IgD-negative memory B cell (primary cell): ENCODE results near the gene EPG5. TPM values are rescaled to one million over a fixed set of nuclear protein-coding genes. Genes with fewer than 3 reads are reported as not detected.

Source experiments
- H3K27ac Mint-ChIP-seq, 3 donors: one replicate each; pipeline ENCODE4 v1.8.0; 2020 to 2022; ENCODE audit warnings: mild to moderate bottlenecking in 3 of 3, mixed read lengths in 3 of 3, moderate library complexity in 1 of 3
- H3K27me3 Mint-ChIP-seq: one replicate; pipeline ENCODE4 v1.8.0; 2021; ENCODE audit warnings: mixed read lengths
- H3K36me3 Mint-ChIP-seq: one replicate; pipeline ENCODE4 v1.8.0; 2020; ENCODE audit warnings: mild to moderate bottlenecking, mixed read lengths
- H3K4me1 Mint-ChIP-seq, 3 donors: one replicate each; pipeline ENCODE4 v1.8.0; 2020 to 2022; ENCODE audit warnings: mixed read lengths in 3 of 3, mild to moderate bottlenecking in 1 of 3
- H3K4me3 Mint-ChIP-seq, 4 donors: one replicate each; pipeline ENCODE4 v1.8.0; 2020 to 2022; ENCODE audit warnings: mild to moderate bottlenecking in 4 of 4, mixed read lengths in 4 of 4, moderate library complexity in 3 of 4
- H3K9me3 Mint-ChIP-seq, 3 donors: one replicate each; pipeline ENCODE4 v1.8.0; 2020 to 2021; ENCODE audit warnings: mixed read lengths in 3 of 3, mild to moderate bottlenecking in 1 of 3
- polyA plus RNA-seq: library from polyadenylated mRNA; unstranded; fragments of 300-500 nt; fragmentation: Illumina TruSeq; gene quantifications from one replicate; pipeline ENCODE4 v1.2.3, GENCODE V29; 2021

EPG5 gene
- polyA plus RNA-seq, 1 donor from 2014 or later, result 2.9 TPM

DNA sequence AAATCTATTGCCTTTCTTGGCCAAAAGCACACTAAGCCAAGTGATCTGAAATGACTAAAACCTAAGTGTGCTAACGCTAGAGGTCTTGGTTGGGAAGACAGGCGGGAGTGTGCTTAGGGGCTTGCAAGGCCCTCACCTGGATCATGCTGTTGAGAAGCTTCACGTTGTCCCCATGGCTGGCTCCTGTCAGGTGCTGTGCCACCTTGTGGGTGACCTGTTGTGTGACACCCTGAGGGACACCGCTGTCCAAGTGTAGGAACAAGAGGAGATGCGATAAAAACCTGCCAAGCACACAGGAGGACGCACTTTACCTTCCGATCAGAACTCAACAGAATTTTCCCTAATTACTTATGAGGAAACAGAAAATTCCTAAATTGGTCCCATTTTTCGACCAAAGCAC, 50.8 kb downstream of the EPG5 start:
- Mint-ChIP-seq H3K4me3 (no peak overlapping the region), H3K27me3 (no peaks in the 10 kb centered on the region), H3K36me3 (peaks cover 16% of the 10 kb centered on the region), H3K27ac (no peak overlapping the region), H3K9me3 (no peaks in the 10 kb centered on the region), H3K4me1 (peaks cover 7 to 13% (median 12%) of the 10 kb centered on the region in 3 donors)

DNA sequence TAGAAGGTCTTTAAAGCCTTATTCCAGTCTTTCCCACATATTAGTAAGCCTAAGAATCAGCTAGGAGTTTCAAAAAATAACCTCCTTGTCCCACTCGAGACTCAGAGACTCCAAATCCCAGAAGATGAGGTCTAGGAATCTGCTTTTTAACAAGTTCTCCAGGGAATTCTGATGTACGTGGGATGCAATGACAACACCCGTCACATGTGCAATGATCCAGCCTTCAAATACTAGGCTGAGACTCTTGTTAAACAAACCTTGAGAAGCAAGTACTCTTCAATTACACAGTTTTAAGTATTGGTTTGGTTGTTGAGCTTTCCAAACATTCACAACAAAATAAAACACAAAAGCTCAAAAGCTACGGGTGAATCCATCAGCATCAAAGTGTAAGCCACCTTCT, 53.9 kb downstream of the EPG5 start:
- Mint-ChIP-seq H3K4me1 (no peaks in the 10 kb centered on the region), H3K27me3 (no peaks in the 10 kb centered on the region), H3K36me3 (peaks cover 16% of the 10 kb centered on the region), H3K27ac (no peak overlapping the region), H3K9me3 (no peaks in the 10 kb centered on the region), H3K4me3 (no peak overlapping the region)

DNA sequence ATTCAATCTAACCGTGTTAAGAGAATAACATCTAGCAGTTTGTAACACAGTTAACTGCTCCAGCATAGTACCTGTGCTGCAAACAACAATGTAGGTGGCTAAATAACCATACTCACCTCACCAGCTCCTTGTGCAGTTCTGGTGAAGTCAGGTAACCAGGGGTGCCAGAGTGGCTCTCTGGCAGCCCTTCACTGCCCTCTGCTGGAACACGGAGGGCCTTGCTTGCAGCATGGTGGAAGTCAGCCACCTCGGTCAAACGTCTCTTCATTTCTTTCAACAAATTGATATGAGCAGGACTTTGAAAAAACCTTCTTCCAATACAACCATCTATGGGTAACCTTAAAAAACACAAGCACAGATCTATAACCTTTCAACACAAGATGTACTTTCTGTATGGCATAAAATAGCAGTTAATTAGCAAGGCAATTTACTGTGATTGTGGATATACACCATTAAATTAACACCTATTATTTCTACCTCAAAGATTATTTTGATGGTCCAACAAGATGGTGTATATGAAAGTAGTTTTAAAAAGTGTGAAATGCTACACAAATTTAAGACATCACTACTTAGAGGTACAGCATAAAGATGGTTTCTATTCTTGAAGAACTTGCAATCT, 56.6 kb downstream of the EPG5 start:
- H3K9me3 Mint-ChIP-seq, result no peaks in the 10 kb centered on the region
- no peaks in the 10 kb centered on the region for H3K4me1 Mint-ChIP-seq
- H3K27ac Mint-ChIP-seq, result no peak overlapping the region
- H3K36me3 Mint-ChIP-seq, result peaks cover 13% of the 10 kb centered on the region
- no peaks in the 10 kb centered on the region for H3K27me3 Mint-ChIP-seq
- H3K4me3 Mint-ChIP-seq, result no peak overlapping the region

DNA sequence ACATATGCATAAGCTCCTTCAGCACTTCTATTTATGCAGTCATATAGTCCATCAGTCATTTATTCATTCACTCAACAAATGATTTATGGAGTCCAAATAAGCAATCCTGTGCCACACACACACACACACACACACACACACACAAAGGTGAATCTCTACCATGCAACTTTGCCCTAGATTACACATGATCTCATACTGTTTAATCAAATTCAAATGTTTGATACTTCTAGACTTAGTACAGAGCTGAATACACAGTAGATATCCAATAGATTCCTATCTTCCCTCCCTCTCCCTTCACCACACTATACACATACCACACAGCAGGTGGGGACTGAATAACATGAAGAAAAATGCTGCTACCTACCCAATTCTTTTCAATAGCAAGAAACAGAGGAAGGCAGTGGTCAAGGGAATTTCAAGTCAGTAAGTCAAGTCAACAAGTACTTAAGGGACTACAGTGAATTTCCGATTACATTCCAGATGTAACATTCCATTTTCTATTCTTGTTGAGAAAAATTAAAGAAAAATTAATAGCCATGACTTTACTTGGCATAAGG, 65.4 kb downstream of the EPG5 start:
- no peak overlapping the region for H3K27ac Mint-ChIP-seq
- H3K36me3 Mint-ChIP-seq, result peaks cover 8% of the 10 kb centered on the region

DNA sequence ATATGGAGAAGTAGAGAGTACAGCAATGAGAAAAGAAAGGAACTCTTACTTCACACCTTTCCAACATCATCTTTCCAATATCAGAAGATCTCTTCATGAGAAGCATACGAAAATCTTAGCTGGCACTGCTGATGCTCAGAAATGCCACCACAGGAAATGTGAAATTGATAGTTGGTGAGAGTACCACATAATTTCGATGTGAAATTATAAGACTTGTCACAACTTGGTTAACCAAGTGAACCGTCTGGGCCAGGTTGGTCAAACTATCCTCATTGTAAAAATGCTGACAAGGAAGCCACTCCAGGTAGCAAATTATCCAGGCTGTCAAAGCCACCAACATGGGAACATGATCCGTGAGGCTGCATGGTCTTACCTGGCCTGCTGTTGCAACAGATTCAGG, 66.5 kb downstream of the EPG5 start:
- Mint-ChIP-seq H3K36me3 (peaks cover 8% of the 10 kb centered on the region), H3K4me3 (no peak overlapping the region), H3K9me3 (no peaks in the 10 kb centered on the region), H3K27me3 (no peaks in the 10 kb centered on the region), H3K27ac (no peak overlapping the region), H3K4me1 (no peaks in the 10 kb centered on the region)

More for the DNA sequence above, 65.4 kb downstream of the EPG5 start:
- Mint-ChIP-seq H3K9me3 (no peaks in the 10 kb centered on the region), H3K4me3 (no peak overlapping the region), H3K4me1 (no peaks in the 10 kb centered on the region), H3K27me3 (no peaks in the 10 kb centered on the region)

DNA sequence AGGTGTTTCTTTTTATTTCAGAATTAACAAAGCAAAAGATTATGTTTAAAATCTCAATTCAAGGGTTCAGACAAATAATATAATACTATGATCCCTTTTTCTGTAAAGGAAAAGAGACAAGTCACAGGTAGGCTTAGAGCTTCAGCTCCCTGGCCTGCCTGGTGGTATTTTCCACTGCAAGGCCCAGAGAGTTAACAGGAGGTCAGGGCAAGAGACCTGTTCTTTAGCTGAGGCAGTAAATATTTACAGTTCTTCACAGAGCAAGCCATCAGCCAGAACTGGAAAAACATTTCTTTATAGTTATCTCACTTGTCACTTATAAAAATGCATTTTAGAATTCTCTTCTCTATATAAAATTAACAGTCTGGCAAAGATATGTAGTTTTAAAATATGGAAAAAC, 70.1 kb downstream of the EPG5 start:
- Mint-ChIP-seq H3K27ac (peak overlapping the region in 1 of 3 donors; percentile 59), H3K36me3 (peaks cover 12% of the 10 kb centered on the region), H3K27me3 (no peaks in the 10 kb centered on the region), H3K9me3 (no peaks in the 10 kb centered on the region), H3K4me1 (peaks cover 0 to 3% (median 0%) of the 10 kb centered on the region in 3 donors), H3K4me3 (no peak overlapping the region)

DNA sequence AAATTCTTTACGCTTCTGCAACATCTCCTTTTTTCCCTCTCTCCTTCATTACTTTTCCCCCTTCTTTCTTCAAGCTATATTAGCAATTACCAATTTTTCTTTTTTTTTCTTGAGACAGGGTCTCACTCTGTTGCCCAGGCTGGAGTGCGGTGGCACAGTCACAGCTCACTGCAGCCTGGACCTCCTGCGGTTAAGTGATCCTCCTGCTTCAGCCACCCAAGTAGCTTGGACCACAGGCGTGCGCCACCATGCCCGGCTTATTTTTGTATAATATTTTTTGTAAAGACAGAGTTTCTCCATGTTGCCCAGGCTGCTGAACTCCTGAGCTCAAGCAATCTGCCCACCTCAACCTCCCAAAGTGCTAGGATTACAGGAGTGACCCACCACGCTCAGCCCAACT, 70.7 kb downstream of the EPG5 start:
- no peak overlapping the region for H3K4me3 Mint-ChIP-seq
- H3K9me3 Mint-ChIP-seq, result no peaks in the 10 kb centered on the region
- H3K27ac Mint-ChIP-seq, result peak overlapping the region in 1 of 3 donors; percentile 59
- H3K27me3 Mint-ChIP-seq, result no peaks in the 10 kb centered on the region
- H3K36me3 Mint-ChIP-seq, result peaks cover 12% of the 10 kb centered on the region
- H3K4me1 Mint-ChIP-seq, result peaks cover 0 to 3% (median 0%) of the 10 kb centered on the region in 3 donors

DNA sequence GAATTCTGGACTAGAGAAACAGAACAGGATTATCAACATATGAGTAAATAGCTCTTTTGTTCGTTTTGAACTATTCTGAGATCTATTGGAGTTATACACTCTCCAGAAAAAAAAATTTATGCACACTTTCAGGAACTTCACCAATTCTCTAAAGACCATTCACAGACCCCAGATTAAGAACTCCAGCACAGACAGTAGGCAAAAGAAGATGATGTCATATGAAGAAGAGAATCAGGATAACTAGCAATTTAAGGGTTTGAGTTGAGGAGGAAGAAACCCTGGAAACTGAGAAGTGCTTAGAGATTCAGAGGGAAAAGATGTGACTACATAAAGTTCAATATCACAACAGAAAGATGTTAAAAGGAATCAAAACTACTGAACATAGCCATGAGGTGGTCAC, 71.8 kb downstream of the EPG5 start:
- H3K9me3 Mint-ChIP-seq, result no peaks in the 10 kb centered on the region
- H3K27ac Mint-ChIP-seq, result peak overlapping the region in 1 of 3 donors; percentile 32
- no peaks in the 10 kb centered on the region for H3K27me3 Mint-ChIP-seq
- H3K36me3 Mint-ChIP-seq, result peaks cover 8% of the 10 kb centered on the region
- H3K4me3 Mint-ChIP-seq, result no peak overlapping the region
- peaks cover 0 to 3% (median 0%) of the 10 kb centered on the region in 3 donors for H3K4me1 Mint-ChIP-seq

DNA sequence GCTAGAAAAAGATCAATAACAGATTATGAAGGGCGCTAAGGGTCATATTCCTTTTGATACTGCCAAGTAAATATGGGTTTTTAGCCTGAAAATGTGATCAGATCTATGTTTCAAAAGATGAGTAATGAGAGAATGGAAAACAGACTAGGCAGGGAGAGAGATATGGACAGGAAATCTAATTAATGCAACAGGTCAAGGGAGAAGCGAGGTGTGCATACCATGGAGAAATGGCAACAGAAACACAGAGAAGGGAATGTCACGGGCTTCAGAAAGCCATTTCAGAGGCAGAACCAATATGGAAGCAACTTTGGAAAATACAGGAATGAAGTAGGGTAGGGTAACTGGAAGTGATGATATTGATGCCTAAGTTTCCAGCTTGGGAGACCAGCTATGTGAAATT, 72.3 kb downstream of the EPG5 start:
- no peaks in the 10 kb centered on the region for H3K9me3 Mint-ChIP-seq
- H3K36me3 Mint-ChIP-seq, result peaks cover 6% of the 10 kb centered on the region
- no peak overlapping the region for H3K4me3 Mint-ChIP-seq

DNA sequence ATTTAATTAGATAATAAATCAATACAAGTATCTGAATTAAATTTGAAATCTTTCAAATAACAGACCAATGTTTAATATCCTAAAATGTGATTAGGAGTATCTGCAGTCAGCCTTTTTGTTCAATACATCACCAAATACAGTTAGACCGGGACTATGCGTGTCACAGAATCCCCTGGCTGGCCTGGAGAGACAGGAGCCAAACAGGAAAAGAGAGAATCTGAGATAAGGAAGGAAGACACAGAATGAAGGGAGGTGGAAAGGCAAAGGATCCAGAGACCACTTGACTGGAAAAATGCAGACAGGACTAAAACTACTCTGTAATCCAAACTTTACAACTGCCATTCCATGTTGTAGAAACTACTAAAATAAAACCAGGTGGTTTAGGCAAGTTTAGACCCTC, 75.3 kb downstream of the EPG5 start:
- Mint-ChIP-seq H3K36me3 (peaks cover 4% of the 10 kb centered on the region), H3K27me3 (no peaks in the 10 kb centered on the region), H3K27ac (no peak overlapping the region), H3K4me1 (peaks cover 0 to 3% (median 0%) of the 10 kb centered on the region in 3 donors), H3K4me3 (no peak overlapping the region), H3K9me3 (no peaks in the 10 kb centered on the region)

More for the DNA sequence above, 72.3 kb downstream of the EPG5 start:
- Mint-ChIP-seq H3K27ac (no peak overlapping the region), H3K4me1 (peaks cover 0 to 3% (median 0%) of the 10 kb centered on the region in 3 donors), H3K27me3 (no peaks in the 10 kb centered on the region)

DNA sequence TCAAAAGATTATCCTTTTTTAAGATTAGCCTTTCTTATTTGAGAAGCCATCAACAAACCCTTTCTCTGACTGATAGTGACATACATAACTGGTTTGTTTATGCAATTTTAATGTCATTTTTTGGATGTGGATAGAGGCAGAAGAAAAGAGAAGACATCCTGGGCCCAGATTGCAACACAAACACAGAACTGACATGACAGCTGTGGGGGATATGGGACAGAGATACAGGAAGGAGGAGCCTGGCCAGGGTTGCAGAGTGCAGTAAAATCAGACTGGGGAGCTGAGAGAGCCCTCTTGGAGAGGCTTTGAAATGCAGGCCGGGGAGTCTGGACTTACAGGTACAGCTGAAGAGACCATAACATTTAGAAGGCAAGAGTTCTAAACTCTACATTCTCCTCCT, 76.5 kb downstream of the EPG5 start:
- Mint-ChIP-seq H3K4me3 (no peak overlapping the region), H3K27ac (no peak overlapping the region), H3K4me1 (peaks cover 0 to 3% (median 0%) of the 10 kb centered on the region in 3 donors), H3K27me3 (no peaks in the 10 kb centered on the region), H3K36me3 (peaks cover 4% of the 10 kb centered on the region), H3K9me3 (no peaks in the 10 kb centered on the region)

DNA sequence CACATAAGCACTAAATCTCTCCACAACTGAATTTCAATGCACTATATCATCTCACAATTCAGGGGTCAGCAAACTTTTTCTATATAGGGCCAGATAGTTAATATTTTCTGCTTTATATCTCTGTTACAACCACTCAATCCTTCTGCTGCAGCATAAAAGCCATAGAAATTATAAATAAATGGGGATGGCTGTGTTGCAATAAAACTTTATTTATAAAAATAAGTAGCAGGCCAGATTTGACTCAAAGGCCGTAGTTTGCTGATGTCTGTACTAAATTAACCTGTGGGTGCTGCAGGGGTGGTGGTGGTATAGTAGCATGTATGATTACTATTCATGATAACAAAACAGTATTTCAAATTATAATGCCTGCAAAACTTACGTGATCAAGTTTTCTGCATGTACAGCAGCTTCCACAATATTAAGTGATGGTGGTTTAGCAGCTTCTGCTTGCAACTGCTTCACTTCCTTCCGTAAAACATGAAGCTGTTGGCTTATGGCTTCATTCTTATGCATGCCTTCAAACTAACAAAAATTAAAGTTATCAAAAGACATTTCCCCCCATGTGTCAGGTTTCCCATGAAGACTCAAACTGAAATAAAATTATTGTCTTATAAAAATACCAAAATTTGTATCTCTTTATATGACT, 77.6 kb downstream of the EPG5 start:
- Mint-ChIP-seq H3K36me3 (peaks cover 1% of the 10 kb centered on the region), H3K27ac (peak overlapping the region in 1 of 3 donors; percentile 6), H3K4me1 (no peaks in the 10 kb centered on the region), H3K4me3 (no peak overlapping the region), H3K27me3 (no peaks in the 10 kb centered on the region), H3K9me3 (no peaks in the 10 kb centered on the region)

DNA sequence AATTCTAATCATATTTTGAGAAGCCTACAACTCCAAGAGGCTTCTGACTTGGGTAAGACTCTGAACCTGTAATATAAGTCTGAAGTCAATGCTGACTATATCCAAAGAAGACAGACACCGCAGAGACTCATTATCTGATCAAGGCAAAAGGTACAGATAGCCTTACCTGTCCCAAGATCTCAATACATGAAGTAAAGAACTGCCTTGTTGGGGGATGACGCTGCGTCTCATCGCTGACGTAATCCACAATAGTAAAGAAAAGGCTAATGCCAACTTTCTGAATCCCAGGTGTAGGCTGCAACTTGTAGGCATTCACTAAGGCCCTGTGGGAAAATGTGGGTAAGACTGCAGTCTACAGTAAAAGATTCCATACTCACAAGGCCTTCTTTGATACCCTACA, 79.5 kb downstream of the EPG5 start:
- Mint-ChIP-seq H3K36me3 (peaks cover 2% of the 10 kb centered on the region), H3K4me3 (no peak overlapping the region), H3K27ac (no peak overlapping the region), H3K27me3 (no peaks in the 10 kb centered on the region), H3K4me1 (no peaks in the 10 kb centered on the region), H3K9me3 (no peaks in the 10 kb centered on the region)

DNA sequence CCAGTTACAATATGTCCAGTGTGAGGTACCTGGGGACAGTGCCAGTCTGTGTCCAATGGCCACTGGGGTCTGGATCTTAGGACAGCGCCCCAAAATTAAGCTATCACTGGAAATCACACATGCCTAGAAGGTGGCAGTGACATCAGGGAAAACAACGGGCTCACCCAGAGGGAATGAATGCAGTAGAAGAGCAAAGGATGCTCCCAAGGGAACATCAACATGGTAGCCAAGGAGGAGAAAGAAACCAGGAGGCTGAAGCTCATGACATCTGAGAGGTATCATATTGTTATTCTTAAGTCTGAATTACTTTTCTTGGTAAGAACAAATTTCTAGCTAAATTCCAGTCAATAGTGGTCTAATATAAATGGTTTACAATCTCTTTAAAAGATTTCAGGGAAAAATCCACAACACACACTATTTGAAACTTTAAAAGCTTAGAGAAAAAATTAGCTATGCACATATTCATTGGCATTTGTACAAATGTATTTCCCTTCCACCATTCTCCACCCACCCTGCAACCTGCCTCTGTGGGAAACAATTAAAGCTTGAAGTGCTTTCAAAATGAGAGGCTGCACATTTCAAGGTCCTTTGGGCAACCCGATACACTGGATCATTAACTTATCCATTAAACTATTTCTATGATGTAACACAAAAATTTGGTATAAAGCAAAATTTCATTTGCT, 86.1 kb downstream of the EPG5 start:
- H3K9me3 Mint-ChIP-seq, result no peaks in the 10 kb centered on the region
- H3K4me1 Mint-ChIP-seq, result peaks cover 4 to 6% (median 5%) of the 10 kb centered on the region in 3 donors
- H3K36me3 Mint-ChIP-seq, result peaks cover 11% of the 10 kb centered on the region
- no peak overlapping the region for H3K4me3 Mint-ChIP-seq
- no peaks in the 10 kb centered on the region for H3K27me3 Mint-ChIP-seq
- H3K27ac Mint-ChIP-seq, result no peak overlapping the region
